A673 (cell line): Measurements from ENCODE around the gene ALG6. TPM values are rescaled to one million over a fixed set of nuclear protein-coding genes. Genes with fewer than 3 reads are reported as not detected.

Experiments used
- BruUV-seq: library from RNA; stranded (reverse); fragments of 400-500 nt; replicated peaks from 2 replicates; lab custom pipeline; 2021; lab: Mats Ljungman, UMichigan
- CTCF ChIA-PET: fragments of 300-600 bp; sonication (Branson Sonifier 250); formaldehyde crosslinking; loops from one replicate; lab custom pipeline; 2022; ENCODE audit warnings: antibody characterized with exemption; lab: Charles Lee
- POLR2A ChIA-PET: fragments of 300-600 bp; sonication (Branson Sonifier 250); formaldehyde crosslinking; loops from one replicate; lab custom pipeline; 2022; ENCODE audit warnings: antibody characterized with exemption; ENCODE audit not compliant: low non-redundant PET; lab: Charles Lee
- DNase-seq: peaks from one replicate; pipeline ENCODE4 v3.0.0-alpha.2; 2015; ENCODE audit warnings: low spot score
- H3K27ac ChIP-seq: fragments of 200-600 bp; sonication (generic); 2 replicates; pipeline ENCODE4 v1.5.1; 2016; ENCODE audit warnings: mixed run types, low read depth, mild to moderate bottlenecking, mixed read lengths, antibody characterized with exemption, low read length; ENCODE audit not compliant: poor library complexity, severe bottlenecking
- H3K27me3 ChIP-seq: fragments of 200-600 bp; sonication (generic); replicated peaks from 2 replicates; pipeline ENCODE4 v1.6.1; 2017; ENCODE audit warnings: mixed run types, low read depth, mild to moderate bottlenecking, mixed read lengths, antibody characterized with exemption, low read length; ENCODE audit not compliant: insufficient read depth, poor library complexity
- H3K36me3 ChIP-seq: fragments of 200-600 bp; sonication (generic); 2 replicates; pipeline ENCODE4 v1.6.1; 2016; ENCODE audit warnings: mixed run types, mild to moderate bottlenecking, mixed read lengths, antibody characterized with exemption, low read length; ENCODE audit not compliant: insufficient read depth, poor library complexity, severe bottlenecking
- H3K4me1 ChIP-seq: fragments of 200-600 bp; sonication (generic); 2 replicates; pipeline ENCODE4 v1.6.1; 2017; ENCODE audit warnings: mixed run types, mild to moderate bottlenecking, mixed read lengths, antibody characterized with exemption, low read length; ENCODE audit not compliant: insufficient read depth, poor library complexity, severe bottlenecking
- H3K4me3 ChIP-seq: fragments of 200-600 bp; sonication (generic); 2 replicates; pipeline ENCODE4 v1.5.1; 2016; ENCODE audit warnings: low read depth, mixed run types, mild to moderate bottlenecking, mixed read lengths, low read length; ENCODE audit not compliant: poor library complexity, severe bottlenecking
- H3K9me3 ChIP-seq: fragments of 200-600 bp; sonication (generic); 2 replicates; pipeline ENCODE4 v1.6.1; 2016; ENCODE audit warnings: mixed run types, low read depth, mild to moderate bottlenecking, mixed read lengths, antibody characterized with exemption, low read length; ENCODE audit not compliant: poor library complexity, severe bottlenecking
- EZH2 ChIP-seq: fragments of 200-600 bp; sonication (generic); IDR thresholded peaks from 2 replicates; pipeline ENCODE4 v1.6.1; 2017; ENCODE audit warnings: borderline replicate concordance, low read depth, mild to moderate bottlenecking, mixed read lengths, antibody characterized with exemption, low read length; ENCODE audit not compliant: poor library complexity, severe bottlenecking
- intact Hi-C: fragments of 100-400 bp; cut with micrococcal nuclease; formaldehyde crosslinking; loops from one replicate; pipeline ENCODE4 v1.10.0; 2022; ENCODE audit not compliant: unreplicated experiment
- total RNA-seq: library from RNA; stranded (reverse); gene quantifications from 2 replicates; pipeline ENCODE4 v1.2.3, GENCODE V29; 2021
- TF ChIP-seq, protein P1 (sequence below): fragments of 300-800, 200-600 bp; sonication (generic); conservative IDR thresholded peaks from 2 replicates; pipeline ENCODE4 v1.5.1; 2017; ENCODE audit warnings: low read depth, mild to moderate bottlenecking, antibody characterized with exemption, low read length, moderate library complexity, mixed read lengths

The ALG6 gene
- total RNA-seq, 1 experiment from 2014 or later: 33.0 TPM

- ChIA-PET POLR2A (no interaction called here), CTCF (no interaction called here)
- no peak for DNase-seq
- Histone ChIP-seq H3K9me3 (no peaks in the 10 kb centered on the region), H3K4me3 (no peak overlapping the region), H3K27ac (no peak overlapping the region), H3K27me3 (no peaks in the 10 kb centered on the region), H3K36me3 (no peaks in the 10 kb centered on the region), H3K4me1 (peaks cover 2% of the 10 kb centered on the region)
- intact Hi-C loops: no loop called here
- no TSS peak for BruUV-seq
- TF ChIP-seq EZH2: no peak
- TF ChIP-seq, protein P1, sequence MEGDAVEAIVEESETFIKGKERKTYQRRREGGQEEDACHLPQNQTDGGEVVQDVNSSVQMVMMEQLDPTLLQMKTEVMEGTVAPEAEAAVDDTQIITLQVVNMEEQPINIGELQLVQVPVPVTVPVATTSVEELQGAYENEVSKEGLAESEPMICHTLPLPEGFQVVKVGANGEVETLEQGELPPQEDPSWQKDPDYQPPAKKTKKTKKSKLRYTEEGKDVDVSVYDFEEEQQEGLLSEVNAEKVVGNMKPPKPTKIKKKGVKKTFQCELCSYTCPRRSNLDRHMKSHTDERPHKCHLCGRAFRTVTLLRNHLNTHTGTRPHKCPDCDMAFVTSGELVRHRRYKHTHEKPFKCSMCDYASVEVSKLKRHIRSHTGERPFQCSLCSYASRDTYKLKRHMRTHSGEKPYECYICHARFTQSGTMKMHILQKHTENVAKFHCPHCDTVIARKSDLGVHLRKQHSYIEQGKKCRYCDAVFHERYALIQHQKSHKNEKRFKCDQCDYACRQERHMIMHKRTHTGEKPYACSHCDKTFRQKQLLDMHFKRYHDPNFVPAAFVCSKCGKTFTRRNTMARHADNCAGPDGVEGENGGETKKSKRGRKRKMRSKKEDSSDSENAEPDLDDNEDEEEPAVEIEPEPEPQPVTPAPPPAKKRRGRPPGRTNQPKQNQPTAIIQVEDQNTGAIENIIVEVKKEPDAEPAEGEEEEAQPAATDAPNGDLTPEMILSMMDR: no peak
Observed at GRCh38 chr1:63330331-63330916, 37.0 kb upstream of the ALG6 start.

- ChIA-PET POLR2A (no interaction called here), CTCF (interaction anchor here (0.6 kb wide), 1 partner anchor 208 kb away, joined by 4 read pairs; no protein-coding TSS in a partner anchor)
- H3K27me3 ChIP-seq: no peaks in the 10 kb centered on the region
Observed at GRCh38 chr1:63342402-63342801, 25.0 kb upstream of the ALG6 start.

GRCh38 chr1:63343922-63344321 lies 23.5 kb upstream of the ALG6 start:
- ChIA-PET CTCF (no interaction called here), POLR2A (no interaction called here)
- Histone ChIP-seq H3K4me1 (peaks cover 4% of the 10 kb centered on the region), H3K27ac (no peak overlapping the region), H3K4me3 (no peak overlapping the region), H3K36me3 (no peaks in the 10 kb centered on the region), H3K9me3 (no peaks in the 10 kb centered on the region), H3K27me3 (no peaks in the 10 kb centered on the region)
- no peak for DNase-seq
- no TSS peak for BruUV-seq
- TF ChIP-seq EZH2: no peak
- TF ChIP-seq, protein P1: no peak
- intact Hi-C loops: no loop called here

More at GRCh38 chr1:63342402-63342801, 25.0 kb upstream of the ALG6 start:
- Histone ChIP-seq H3K27ac (no peak overlapping the region), H3K4me3 (no peak overlapping the region), H3K4me1 (peaks cover 4% of the 10 kb centered on the region), H3K36me3 (no peaks in the 10 kb centered on the region), H3K9me3 (no peaks in the 10 kb centered on the region)
- TF ChIP-seq EZH2: no peak
- TF ChIP-seq, protein P1: no peak
- BruUV-seq: no TSS peak
- no peak for DNase-seq
- intact Hi-C loops: no loop called here
